Lung (tissue), 12 donors: ENCODE results near the gene NFATC1. TPM values are rescaled to one million over a fixed set of nuclear protein-coding genes. Genes with fewer than 3 reads are reported as not detected.

Experiments
- ATAC-seq: fragments of 200-7000 bp; cut with Tn5 transposase; one replicate; pipeline ENCODE4 v1.9.1; 2020; ENCODE audit warnings: moderate number of reproducible peaks; ENCODE audit not compliant: insufficient read depth, low FRiP score
- DNase-seq, 3 donors: peaks; one replicate each; pipeline ENCODE4 v3.0.0-alpha.2; 2013 to 2017
- H3K27ac ChIP-seq, 2 donors: one replicate each; pipeline ENCODE4 v1.5.1; 2013; ENCODE audit warnings: mild to moderate bottlenecking in 2 of 2, moderate library complexity in 2 of 2, control low read depth in 1 of 2, inconsistent platforms in 1 of 2, low read depth in 1 of 2, low read length in 1 of 2
- H3K27me3 ChIP-seq, 3 donors: one replicate each; pipeline ENCODE4 v1.5.1; 2013; ENCODE audit warnings: low read length in 2 of 3; ENCODE audit not compliant: control insufficient read depth in 3 of 3, insufficient read depth in 3 of 3
- H3K36me3 ChIP-seq, 4 donors: one replicate each; pipeline ENCODE4 v1.5.1; 2013; ENCODE audit warnings: low read length in 4 of 4, mild to moderate bottlenecking in 1 of 4, moderate library complexity in 1 of 4; ENCODE audit not compliant: control insufficient read depth in 4 of 4, insufficient read depth in 4 of 4
- H3K4me1 ChIP-seq, 5 donors: one replicate each; pipeline ENCODE4 v1.5.1; 2013; ENCODE audit warnings: low read length in 5 of 5, mild to moderate bottlenecking in 2 of 5, moderate library complexity in 1 of 5; ENCODE audit not compliant: control insufficient read depth in 5 of 5, insufficient read depth in 5 of 5
- H3K4me3 ChIP-seq: one replicate; pipeline ENCODE4 v1.5.1; 2013; ENCODE audit warnings: mild to moderate bottlenecking, control low read depth, moderate library complexity
- H3K9ac ChIP-seq, 2 donors: one replicate each; pipeline ENCODE4 v1.5.1; 2013; ENCODE audit warnings: low read length in 2 of 2, control low read depth in 1 of 2; ENCODE audit not compliant: insufficient read depth in 1 of 2
- H3K9me3 ChIP-seq, 4 donors: one replicate each; pipeline ENCODE4 v1.5.1; 2013; ENCODE audit warnings: low read length in 3 of 4, mild to moderate bottlenecking in 1 of 4, moderate library complexity in 1 of 4; ENCODE audit not compliant: control insufficient read depth in 4 of 4, insufficient read depth in 3 of 4
- CTCF ChIP-seq: IDR thresholded peaks from 2 replicates; pipeline ENCODE4 v1.5.1; 2012; ENCODE audit warnings: mild to moderate bottlenecking; ENCODE audit errors: control extremely low read depth, extremely low read depth
- WGBS, 2 donors: extraction: QIAGEN DNeasy Blood & Tissue Kit; methylation state at CpG; one replicate each; pipeline ENCODE4 v1.1.7; 2013; 5-methylcytosine and 5-hydroxymethylcytosine counted together
- polyA plus RNA-seq, 2 donors: library from polyadenylated mRNA; stranded (reverse); fragments of 200-250 nt; gene quantifications; one replicate each; pipeline ENCODE4 v1.2.1, GENCODE V29; 2013
- total RNA-seq, 2 donors: library from RNA; depleted of rRNA in 1 of 2; stranded (reverse); fragments of >200 nt in 1 of 2; gene quantifications; one replicate each; pipeline ENCODE4 v1.2.1, GENCODE V29; 2014 to 2021
- donor health status: control.
- donor health status: control.
- donor health status: Bipolar disorder and iron deficiency.
- donor health status: healthy.
- donor health status: DM: yes; HTN: yes; CAD: no.

NFATC1 gene
- total and polyA plus RNA-seq, 4 donors, result 8.6 to 25.5 (median 12.9) TPM

GRCh38 chr18:79529991-79530390 lies 134.3 kb downstream of the NFATC1 start:
- WGBS, 2 donors, result 95 to 96% methylated on average over 24 of the region's 24 CpGs
- Histone ChIP-seq H3K4me3 (no peak overlapping the region), H3K27me3 (peaks cover 0 to 11% (median 5%) of the 10 kb centered on the region in 3 donors), H3K36me3 (peaks cover 0 to 7% (median 0%) of the 10 kb centered on the region in 4 donors), H3K9me3 (peaks cover 0 to 4% (median 0%) of the 10 kb centered on the region in 4 donors), H3K27ac (no peak overlapping the region), H3K4me1 (peaks cover 0 to 14% (median 0%) of the 10 kb centered on the region in 5 donors), H3K9ac (no peak overlapping the region)
- DNase-seq (no peak), ATAC-seq (no peak)
- TF ChIP-seq CTCF, result no peak

DNA sequence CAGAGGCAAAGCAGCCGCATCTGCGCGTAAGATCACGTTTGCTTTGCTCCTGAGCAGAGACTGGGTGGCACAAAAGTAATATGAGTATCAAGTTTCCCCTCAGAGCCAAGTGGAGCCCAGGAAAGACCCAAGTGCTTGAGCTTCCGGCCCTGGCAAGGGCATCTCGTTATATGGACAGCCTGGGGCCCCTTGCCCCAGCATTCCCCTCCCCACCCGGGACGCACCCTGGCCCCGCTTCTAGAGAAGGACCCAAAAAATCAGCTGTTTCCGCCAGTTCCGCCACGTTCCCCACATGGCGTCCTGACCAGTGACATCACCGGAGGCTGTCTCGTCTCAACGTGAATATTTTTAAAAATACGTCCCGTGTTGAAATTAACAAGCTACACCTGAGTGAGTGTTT lies 135.1 kb downstream of the NFATC1 start:
- DNase-seq (peak in 1 of 3 donors; percentile 40), ATAC-seq (no peak)
- no peak overlapping the region for H3K4me3 ChIP-seq
- H3K9me3 ChIP-seq, result peaks cover 0 to 4% (median 0%) of the 10 kb centered on the region in 4 donors
- TF ChIP-seq CTCF, result no peak
- H3K36me3 ChIP-seq, result peaks cover 0 to 7% (median 0%) of the 10 kb centered on the region in 4 donors
- H3K9ac ChIP-seq, result no peak overlapping the region
- 83 to 95% methylated on average over 18 of the region's 18 CpGs for WGBS, 2 donors
- H3K27me3 ChIP-seq, result peaks cover 0 to 11% (median 7%) of the 10 kb centered on the region in 3 donors
- H3K27ac ChIP-seq, result no peak overlapping the region
- H3K4me1 ChIP-seq, result peaks cover 0 to 13% (median 0%) of the 10 kb centered on the region in 5 donors

DNA sequence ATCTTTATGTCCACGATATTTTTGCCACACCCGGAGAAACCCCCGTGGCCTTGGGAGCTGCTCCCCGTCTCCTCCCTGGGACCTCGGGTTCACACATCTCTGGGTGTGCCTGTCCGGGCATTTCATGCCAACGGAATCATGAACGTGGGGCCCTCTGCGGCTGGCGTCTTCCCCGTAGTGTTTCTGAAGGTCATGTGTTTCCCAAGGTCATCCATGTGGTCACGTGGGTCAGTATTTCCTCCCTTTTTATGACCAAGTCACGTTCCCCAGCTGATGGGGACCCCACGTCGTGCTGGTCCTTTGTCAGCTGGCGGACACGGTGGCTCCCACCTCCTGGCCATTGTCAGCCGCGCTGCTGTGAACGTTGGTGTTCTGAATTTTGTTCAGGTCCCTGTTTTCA lies 135.7 kb downstream of the NFATC1 start:
- H3K4me3 ChIP-seq, result no peak overlapping the region
- H3K9me3 ChIP-seq, result peaks cover 0 to 4% (median 0%) of the 10 kb centered on the region in 4 donors
- 76 to 85% methylated on average over 20 of the region's 20 CpGs for WGBS, 2 donors
- no peak overlapping the region for H3K27ac ChIP-seq
- no peak overlapping the region for H3K9ac ChIP-seq
- ATAC-seq, result no peak
- DNase-seq, result no peak
- no peak for TF ChIP-seq CTCF
- H3K4me1 ChIP-seq, result peaks cover 0 to 7% (median 0%) of the 10 kb centered on the region in 5 donors
- H3K27me3 ChIP-seq, result peaks cover 0 to 11% (median 7%) of the 10 kb centered on the region in 3 donors
- peaks cover 0 to 7% (median 0%) of the 10 kb centered on the region in 4 donors for H3K36me3 ChIP-seq

DNA sequence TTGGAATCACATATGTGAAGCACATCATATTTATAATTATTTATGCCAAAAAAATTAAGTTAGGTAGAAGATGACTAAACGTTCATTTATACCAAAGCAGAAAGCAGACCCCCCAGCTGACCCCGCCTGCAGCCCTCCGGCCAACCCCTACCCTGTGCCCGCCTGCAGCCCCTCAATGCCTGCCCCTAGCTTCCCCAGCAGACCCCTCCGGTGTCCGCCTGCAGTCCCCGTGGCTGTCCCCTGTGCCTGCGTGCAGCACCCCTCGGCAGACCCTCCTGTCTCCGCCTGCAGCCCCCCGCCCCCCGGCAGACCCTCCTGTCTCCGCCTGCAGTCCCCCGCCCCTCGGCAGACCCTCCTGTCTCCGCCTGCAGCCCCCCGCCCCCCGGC lies 136.2 kb downstream of the NFATC1 start:
- Histone ChIP-seq H3K36me3 (peaks cover 0 to 7% (median 0%) of the 10 kb centered on the region in 4 donors), H3K4me3 (no peak overlapping the region), H3K9me3 (peaks cover 0 to 4% (median 0%) of the 10 kb centered on the region in 4 donors), H3K27ac (no peak overlapping the region), H3K27me3 (peaks cover 0 to 11% (median 7%) of the 10 kb centered on the region in 3 donors), H3K9ac (no peak overlapping the region), H3K4me1 (peaks cover 0 to 4% (median 0%) of the 10 kb centered on the region in 5 donors)
- ATAC-seq (no peak), DNase-seq (no peak)
- TF ChIP-seq CTCF, result no peak
- 47 to 63% methylated on average over 12 to 18 of the region's 18 CpGs for WGBS, 2 donors
